H1 (cell line): ENCODE data around the gene NABP1. TPM values are rescaled to one million over a fixed set of nuclear protein-coding genes. Genes with fewer than 3 reads are reported as not detected.

Source experiments
- CTCF ChIA-PET: fragments of 300-600 bp; sonication (Branson Sonifier 250); formaldehyde crosslinking; loops from one replicate; lab custom pipeline; 2021; ENCODE audit not compliant: partially characterized antibody; lab: Charles Lee
- POLR2A ChIA-PET: fragments of 300-600 bp; sonication (Branson Sonifier 250); formaldehyde crosslinking; loops from one replicate; lab custom pipeline; 2021; ENCODE audit warnings: inconsistent platforms; ENCODE audit not compliant: partially characterized antibody; lab: Charles Lee
- DNase-seq, 2 experiments: peaks; one replicate each; pipeline versions ENCODE4 v3.0.0 to v3.0.0-alpha.2; 2010 to 2022; ENCODE audit warnings: low spot score in 2 of 2, low read depth in 1 of 2, mixed read lengths in 1 of 2
- FAIRE-seq: peaks from 2 replicates; lab custom pipeline; 2011; peaks lifted over from hg19 to GRCh38; lab: Jason Lieb, UNC
- H2AFZ ChIP-seq: 2 replicates; pipeline ENCODE4 v1.8.1; 2012; ENCODE audit warnings: low read length, inconsistent platforms
- H2AK5ac ChIP-seq: 2 replicates; pipeline ENCODE4 v1.6.1; 2013; ENCODE audit warnings: low read depth, low read length
- H2BK120ac ChIP-seq: replicated peaks from 2 replicates; pipeline ENCODE3; 2013; ENCODE audit warnings: low read depth, low read length, inconsistent platforms
- H2BK12ac ChIP-seq: 2 replicates; pipeline ENCODE4 v1.6.1; 2013; ENCODE audit warnings: low read depth, low read length
- H2BK15ac ChIP-seq: 2 replicates; pipeline ENCODE4 v1.6.1; 2013; ENCODE audit warnings: low read length
- H2BK20ac ChIP-seq: 2 replicates; pipeline ENCODE4 v1.6.1; 2013; ENCODE audit warnings: low read length
- H2BK5ac ChIP-seq: 2 replicates; pipeline ENCODE4 v1.6.1; 2013; ENCODE audit warnings: low read depth, low read length
- H3K14ac ChIP-seq: 2 replicates; pipeline ENCODE4 v1.6.1; 2013; ENCODE audit warnings: inconsistent platforms; ENCODE audit not compliant: insufficient read length
- H3K18ac ChIP-seq: 2 replicates; pipeline ENCODE4 v1.6.1; 2013; ENCODE audit warnings: low read length; ENCODE audit errors: extremely low read depth
- H3K23ac ChIP-seq: 2 replicates; pipeline ENCODE4 v1.6.1; 2013; ENCODE audit warnings: inconsistent platforms; ENCODE audit not compliant: insufficient read length
- H3K23me2 ChIP-seq: 2 replicates; pipeline ENCODE4 v1.6.1; 2013; ENCODE audit warnings: low read depth, low read length
- H3K27ac ChIP-seq: 2 replicates; pipeline ENCODE4 v1.6.1; 2011; ENCODE audit warnings: low read depth, low read length, inconsistent platforms
- H3K27me3 ChIP-seq, 4 experiments: replicated peaks in 1 of 4; 1 replicate in 1 of 4; 2 replicates in 3 of 4; pipeline versions ENCODE4 v1.6.1 to v1.8.1; 2011 to 2013; ENCODE audit warnings: low read length in 3 of 4, mild to moderate bottlenecking in 3 of 4, inconsistent platforms in 2 of 4, mixed read lengths in 2 of 4, moderate library complexity in 1 of 4; ENCODE audit not compliant: control insufficient read depth in 3 of 4, insufficient read depth in 3 of 4; ENCODE audit errors: extremely low read depth in 1 of 4
- H3K36me3 ChIP-seq, 4 experiments: 2 replicates each; pipeline versions ENCODE4 v1.6.1 to v1.8.1; 2011 to 2013; ENCODE audit warnings: mild to moderate bottlenecking in 4 of 4, low read length in 3 of 4, moderate library complexity in 2 of 4, control low read depth in 1 of 4, inconsistent platforms in 1 of 4; ENCODE audit not compliant: insufficient read depth in 4 of 4, control insufficient read depth in 2 of 4
- H3K4ac ChIP-seq: replicated peaks from 2 replicates; pipeline ENCODE3; 2013; ENCODE audit warnings: low read length, low read depth, mixed read lengths, inconsistent platforms; ENCODE audit not compliant: insufficient read length
- H3K4me1 ChIP-seq, 4 experiments: replicated peaks in 1 of 4; 1 replicate in 1 of 4; 2 replicates in 3 of 4; pipeline versions ENCODE4 v1.6.1 to v1.8.1; 2011 to 2013; ENCODE audit warnings: low read length in 3 of 4, inconsistent platforms in 2 of 4, mixed read lengths in 1 of 4; ENCODE audit not compliant: insufficient read depth in 4 of 4, control insufficient read depth in 3 of 4
- H3K4me2 ChIP-seq, 2 experiments: 2 replicates each; pipeline versions ENCODE4 v1.6.1 to v1.8.1; 2011 to 2013; ENCODE audit warnings: low read depth in 2 of 2, low read length in 2 of 2, control low read depth in 1 of 2, inconsistent platforms in 1 of 2, mild to moderate bottlenecking in 1 of 2; ENCODE audit not compliant: insufficient read depth in 1 of 2
- H3K4me3 ChIP-seq, 4 experiments: fragments of 200-600, 300-600 bp in 1 of 4; sonication (generic), shearing (Covaris generic), sonication (Bioruptor Twin) in 1 of 4; 2 replicates each; pipeline versions ENCODE4 v1.5.1 to v1.8.1; 2011 to 2016; ENCODE audit warnings: low read length in 4 of 4, low read depth in 3 of 4, control low read depth in 2 of 4, inconsistent platforms in 2 of 4, mild to moderate bottlenecking in 2 of 4, mixed read lengths in 1 of 4, moderate library complexity in 1 of 4; ENCODE audit not compliant: insufficient read depth in 2 of 4; ENCODE audit errors: extremely low read depth in 1 of 4
- H3K56ac ChIP-seq: replicated peaks from 2 replicates; pipeline ENCODE3; 2013; ENCODE audit warnings: low read depth, mild to moderate bottlenecking, mixed read lengths, low read length, inconsistent platforms; ENCODE audit not compliant: insufficient read length
- H3K79me1 ChIP-seq: 2 replicates; pipeline ENCODE4 v1.6.1; 2013; ENCODE audit warnings: low read depth, low read length, control low read depth
- H3K79me2 ChIP-seq, 2 experiments: 2 replicates each; pipeline versions ENCODE4 v1.6.1 to v1.8.1; 2012 to 2013; ENCODE audit warnings: low read length in 2 of 2, mild to moderate bottlenecking in 2 of 2, inconsistent platforms in 1 of 2; ENCODE audit not compliant: insufficient read depth in 2 of 2, control insufficient read depth in 1 of 2
- H3K9ac ChIP-seq, 4 experiments: replicated peaks in 1 of 4; 1 replicate in 1 of 4; 2 replicates in 3 of 4; pipeline versions ENCODE4 v1.6.1 to v1.8.1; 2011 to 2013; ENCODE audit warnings: low read depth in 3 of 4, low read length in 3 of 4, control low read depth in 2 of 4, mild to moderate bottlenecking in 2 of 4, moderate library complexity in 2 of 4, inconsistent platforms in 1 of 4; ENCODE audit errors: extremely low read depth in 1 of 4
- H3K9me3 ChIP-seq, 2 experiments: 2 replicates each; pipeline versions ENCODE4 v1.6.1 to v1.8.1; 2012 to 2013; ENCODE audit warnings: mild to moderate bottlenecking in 2 of 2, moderate library complexity in 2 of 2, control low read depth in 1 of 2, inconsistent platforms in 1 of 2, low read depth in 1 of 2, low read length in 1 of 2, mixed read lengths in 1 of 2; ENCODE audit not compliant: insufficient read depth in 2 of 2
- H4K20me1 ChIP-seq, 2 experiments: replicated peaks in 1 of 2; 2 replicates each; pipeline versions ENCODE3 to v1.8.1; 2011 to 2013; ENCODE audit warnings: inconsistent platforms in 2 of 2, low read length in 2 of 2, mild to moderate bottlenecking in 1 of 2; ENCODE audit not compliant: insufficient read depth in 2 of 2, control insufficient read depth in 1 of 2
- H4K5ac ChIP-seq: 2 replicates; pipeline ENCODE4 v1.6.1; 2013; ENCODE audit warnings: low read length, low read depth, mixed read lengths, inconsistent platforms; ENCODE audit not compliant: insufficient read length
- H4K8ac ChIP-seq: 2 replicates; pipeline ENCODE4 v1.8.0; 2013; ENCODE audit warnings: mild to moderate bottlenecking, moderate library complexity, low read length, inconsistent platforms; ENCODE audit not compliant: insufficient read depth; ENCODE audit errors: extremely low read depth
- H4K91ac ChIP-seq: replicated peaks from 2 replicates; pipeline ENCODE3; 2013; ENCODE audit warnings: low read length, mixed read lengths, inconsistent platforms; ENCODE audit not compliant: insufficient read length
- CBX5 ChIP-seq: fragments of 300-800, 300-1000 bp; sonication (generic); IDR thresholded peaks from 2 replicates; pipeline ENCODE4 v1.7.1; 2016; ENCODE audit warnings: antibody characterized with exemption, low read length, low read depth
- CHD1 ChIP-seq: IDR thresholded peaks from 2 replicates; pipeline ENCODE4 v1.6.1; 2012; ENCODE audit warnings: low read depth, low read length, improper control_type of control experiment
- GTF2F1 ChIP-seq: IDR thresholded peaks from 2 replicates; pipeline ENCODE4 v1.6.1; 2012; ENCODE audit warnings: low read depth, low read length, improper control_type of control experiment, borderline replicate concordance
- HDAC6 ChIP-seq: IDR thresholded peaks from one replicate; pipeline ENCODE4 v1.7.1; 2012; ENCODE audit warnings: low read depth, mild to moderate bottlenecking, inconsistent platforms, low read length, moderate library complexity
- RBBP5 ChIP-seq: IDR thresholded peaks from 2 replicates; pipeline ENCODE4 v1.7.1; 2012; ENCODE audit warnings: low read depth, mild to moderate bottlenecking, inconsistent platforms, low read length, moderate library complexity, borderline replicate concordance
- RFX5 ChIP-seq: IDR thresholded peaks from 2 replicates; pipeline ENCODE4 v1.6.1; 2011; ENCODE audit warnings: low read depth, low read length, improper control_type of control experiment, borderline replicate concordance
- SIX5 ChIP-seq: IDR thresholded peaks from 2 replicates; pipeline ENCODE4 v1.6.1; 2011; ENCODE audit warnings: mild to moderate bottlenecking, low read depth, low read length
- ZNF274 ChIP-seq: IDR thresholded peaks from 2 replicates; pipeline ENCODE4 v1.7.0; 2012; ENCODE audit warnings: low read length, borderline replicate concordance; ENCODE audit errors: extremely low read depth
- WGBS, 2 experiments: shearing (Covaris generic) in 1 of 2; methylation state at CpG; one replicate each; pipeline versions ENCODE4 v1.1.6 to v1.1.7; 2013 to 2015; ENCODE audit warnings: low lambda C conversion rate in 2 of 2, mixed read lengths in 2 of 2, inconsistent platforms in 1 of 2, low coverage in 1 of 2, missing lambda C conversion rate in 1 of 2; ENCODE audit not compliant: insufficient replicate concordance in 2 of 2, insufficient coverage in 1 of 2, insufficient read length in 1 of 2; ENCODE audit errors: extremely low coverage in 1 of 2, missing lambda C conversion rate in 1 of 2; 5-methylcytosine and 5-hydroxymethylcytosine counted together
- polyA plus RNA-seq, 7 experiments: library from polyadenylated mRNA; depleted of rRNA in 3 of 7; stranded (reverse) in 5 of 7; unstranded in 2 of 7; fragments of >200 nt in 5 of 7; fragments of 200-250 nt in 2 of 7; gene quantifications; 1 replicate in 5 of 7; 2 replicates in 1 of 7; 4 replicates in 1 of 7; pipeline versions ENCODE4 v1.2.1 to v1.2.3, GENCODE V29; 2011 to 2013; ENCODE audit warnings: missing spikeins in 2 of 7, mixed read lengths in 2 of 7
- total RNA-seq: library from RNA; stranded (reverse); fragmentation: NEBNext Ultra II Directional; extraction: Animal tissue kit (Norgen Biotek cat#: 25700); gene quantifications from 2 replicates; pipeline ENCODE4 v1.2.1, GENCODE V29; 2021

The NABP1 gene
- total and polyA plus RNA-seq, 2 of the 8 experiments (the other 6 are each of a cell fraction or from before 2014, with no cell fraction given), result 0.63 to 4.8 TPM

GRCh38 chr2:191705701-191706100 lies 27.8 kb downstream of the NABP1 start:
- no peak for DNase-seq
- no peak overlapping the region for H3K23ac ChIP-seq
- no peak overlapping the region for H3K4me3 ChIP-seq
- H2BK12ac ChIP-seq, result no peak overlapping the region
- H4K8ac ChIP-seq, result no peak overlapping the region
- H3K14ac ChIP-seq, result no peak overlapping the region
- ChIA-PET CTCF (interaction anchor here (0.8 to 3.1 kb wide), 7 partner anchors 9 to 139 kb away, joined by 3 to 12 read pairs (median 3); no protein-coding TSS in a partner anchor), POLR2A (no interaction called here)
- H3K23me2 ChIP-seq, result no peaks in the 10 kb centered on the region
- H3K79me1 ChIP-seq, result no peaks in the 10 kb centered on the region
- H3K4me2 ChIP-seq, result no peak overlapping the region
- H2BK120ac ChIP-seq, result no peak overlapping the region
- H3K27me3 ChIP-seq, result no peaks in the 10 kb centered on the region
- H2BK5ac ChIP-seq, result no peak overlapping the region
- no peak overlapping the region for H3K18ac ChIP-seq
- no peak overlapping the region for H3K4ac ChIP-seq
- H4K20me1 ChIP-seq, result no peaks in the 10 kb centered on the region
- H3K36me3 ChIP-seq, result no peaks in the 10 kb centered on the region
- H4K5ac ChIP-seq, result no peak overlapping the region
- 95% methylated on average over 1 of the region's 1 CpG; no CpG with 5 or more reads in 1 of the 2 experiments for WGBS, 2 experiments
- H3K9ac ChIP-seq, result no peak overlapping the region
- FAIRE-seq, result no peak
- no peak overlapping the region for H3K27ac ChIP-seq
- no peak overlapping the region for H2BK20ac ChIP-seq
- H2BK15ac ChIP-seq, result no peak overlapping the region
- no peaks in the 10 kb centered on the region for H3K9me3 ChIP-seq
- no peak overlapping the region for H2AFZ ChIP-seq
- no peak overlapping the region for H2AK5ac ChIP-seq
- H3K56ac ChIP-seq, result no peak overlapping the region
- no peaks in the 10 kb centered on the region for H3K4me1 ChIP-seq
- no peak overlapping the region for H4K91ac ChIP-seq
- no peaks in the 10 kb centered on the region for H3K79me2 ChIP-seq
- TF ChIP-seq ZNF274, result no peak
- TF ChIP-seq CHD1, result no peak
- TF ChIP-seq CBX5, result no peak
- no peak for TF ChIP-seq SIX5
- no peak for TF ChIP-seq GTF2F1
- no peak for TF ChIP-seq RBBP5
- TF ChIP-seq HDAC6, result no peak
- TF ChIP-seq RFX5, result no peak
